Gastroesophageal sphincter (tissue), 4 donors: ENCODE measurements around the gene ZNF585A. TPM values are rescaled to one million over a fixed set of nuclear protein-coding genes. Genes with fewer than 3 reads are reported as not detected.

Experiments used
- ATAC-seq: fragments of 150-250 bp; one replicate; pipeline ENCODE4 v1.9.1; 2016; ENCODE audit warnings: mild to moderate bottlenecking, moderate library complexity
- H3K27ac ChIP-seq, 4 donors: fragments of 200-600 bp; sonication (generic) in 3 of 4; 1 replicate in 3 of 4; 2 replicates in 1 of 4; pipeline ENCODE4 v1.5.1; 2016 to 2019
- H3K27me3 ChIP-seq: fragments of 200-600 bp; sonication (generic); one replicate; pipeline ENCODE4 v1.5.1; 2019
- H3K36me3 ChIP-seq, 2 donors: fragments of 200-600 bp; sonication (generic); one replicate each; pipeline ENCODE4 v1.5.1; 2019; ENCODE audit warnings: control low read depth in 1 of 2
- H3K4me1 ChIP-seq, 3 donors: fragments of 200-600 bp; sonication (generic); 1 replicate in 2 of 3; 2 replicates in 1 of 3; pipeline ENCODE4 v1.5.1; 2016 to 2019; ENCODE audit warnings: control low read depth in 2 of 3
- H3K4me3 ChIP-seq, 2 donors: fragments of 200-600 bp; sonication (generic); one replicate each; pipeline ENCODE4 v1.5.1; 2019; ENCODE audit warnings: mild to moderate bottlenecking in 1 of 2, moderate library complexity in 1 of 2
- H3K9me3 ChIP-seq, 3 donors: fragments of 200-600 bp; sonication (generic); one replicate each; pipeline ENCODE4 v1.5.1; 2017 to 2019; ENCODE audit warnings: control low read depth in 2 of 3
- CTCF ChIP-seq, 4 experiments: fragments of 200-600 bp in 2 of 4; fragments of 450-650 bp in 2 of 4; sonication (generic) in 1 of 4; IDR thresholded peaks; one replicate each; pipeline ENCODE4 v1.5.1; 2017 to 2019; ENCODE audit warnings: antibody characterized with exemption in 4 of 4, mild to moderate bottlenecking in 2 of 4, moderate library complexity in 2 of 4
- EP300 ChIP-seq: sonication (generic); formaldehyde crosslinking; IDR thresholded peaks from one replicate; pipeline ENCODE4 v1.6.1; 2017; ENCODE audit warnings: antibody characterized with exemption, mild to moderate bottlenecking
- POLR2A ChIP-seq, 2 donors: fragments of 450-650 bp; IDR thresholded peaks; one replicate each; pipeline ENCODE4 v1.6.1; 2017; ENCODE audit warnings: antibody characterized with exemption in 2 of 2, mild to moderate bottlenecking in 2 of 2, moderate library complexity in 1 of 2
- POLR2AphosphoS5 ChIP-seq: sonication (generic); formaldehyde crosslinking; IDR thresholded peaks from one replicate; pipeline ENCODE4 v1.6.1; 2017; ENCODE audit warnings: antibody characterized with exemption
- WGBS, 2 donors: methylation state at CpG; one replicate each; pipeline ENCODE4 v1.1.5; 2018; ENCODE audit warnings: low coverage in 1 of 2; 5-methylcytosine and 5-hydroxymethylcytosine counted together
- total RNA-seq, 4 donors: library from RNA; depleted of rRNA; stranded (reverse); fragments of >200 nt; gene quantifications; one replicate each; pipeline ENCODE4 v1.1.0, GENCODE V29; 2016

The ZNF585A gene
- total RNA-seq: 10 to 100 TPM in 1 of 4 donors, 1 to 10 TPM in 3; 7.8 to 10.2 (median 9.9) TPM

DNA sequence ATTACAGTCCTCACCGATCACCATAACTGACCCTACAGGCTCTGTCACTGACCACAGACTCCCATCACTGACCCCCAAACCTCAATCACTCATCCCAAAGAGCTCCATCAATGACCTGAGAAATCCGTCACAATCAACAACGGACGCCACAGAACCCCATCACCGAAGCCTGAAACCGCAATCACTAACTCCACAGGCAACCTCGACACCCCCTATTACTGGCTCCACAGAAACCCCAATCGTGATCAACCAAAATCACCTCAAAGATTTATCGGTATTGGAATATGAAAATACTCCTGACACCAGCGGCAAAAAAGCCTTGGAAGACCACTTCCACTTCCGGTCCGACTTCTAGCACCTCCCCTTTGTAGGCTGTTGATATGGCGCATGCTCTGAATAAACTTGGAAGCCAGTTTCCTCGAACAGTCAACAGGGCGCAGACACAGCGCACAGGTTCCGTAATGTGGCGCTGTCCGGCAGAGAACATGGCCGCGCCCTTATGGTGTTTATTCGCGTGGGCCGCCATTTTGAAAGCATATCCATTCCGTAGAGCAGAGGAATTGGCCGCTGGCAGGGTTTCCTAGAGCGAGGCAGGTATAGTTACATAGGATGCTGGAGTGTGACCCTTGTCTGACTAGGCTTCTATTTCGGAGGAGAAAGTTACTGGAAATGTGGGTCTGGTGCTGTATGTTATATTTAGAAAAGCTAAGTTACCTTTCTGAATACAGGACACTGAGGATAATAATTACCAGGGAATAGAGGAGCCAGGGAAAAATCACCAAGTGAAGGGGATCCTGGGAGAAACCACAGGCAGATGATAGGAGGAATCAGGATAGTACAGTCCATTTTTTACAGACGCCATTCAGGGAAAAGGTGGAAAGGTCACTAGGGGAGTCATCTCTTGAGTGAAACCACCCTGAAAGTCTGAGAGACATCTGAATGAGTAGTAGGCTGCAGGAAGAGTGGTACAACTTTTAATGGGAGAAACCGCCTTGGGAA, at the start of gene ZNF585A:
Gene ZNF585A (minus strand): TSS at position 328 of the 999 bp plus-strand sequence. CDS start 2,785 bp downstream, outside the sequence.
- Histone ChIP-seq H3K27me3 (no peaks in the 10 kb centered on the region), H3K4me3 (peak within 1 kb of the TSS; percentile 59 to 74), H3K36me3 (peaks cover 6 to 32% of the 10 kb centered on the region in 2 donors), H3K4me1 (peaks cover 0 to 10% (median 0%) of the 10 kb centered on the region in 3 donors), H3K27ac (peak within 1 kb of the TSS; percentile 29 to 79 (median 76)), H3K9me3 (peaks cover 0 to 15% (median 0%) of the 10 kb centered on the region in 3 donors)
- peak; percentile 100 for ATAC-seq
- TF ChIP-seq POLR2A (IDR thresholded peaks at IDR 0.05) (no peak), POLR2AphosphoS5 (peak; percentile 75), CTCF (IDR thresholded peaks at IDR 0.05) (peak in 1 of 4 experiments; percentile 52)
- WGBS, 2 donors: 0 to 11% methylated on average over 8 to 12 of the region's 30 CpGs

DNA sequence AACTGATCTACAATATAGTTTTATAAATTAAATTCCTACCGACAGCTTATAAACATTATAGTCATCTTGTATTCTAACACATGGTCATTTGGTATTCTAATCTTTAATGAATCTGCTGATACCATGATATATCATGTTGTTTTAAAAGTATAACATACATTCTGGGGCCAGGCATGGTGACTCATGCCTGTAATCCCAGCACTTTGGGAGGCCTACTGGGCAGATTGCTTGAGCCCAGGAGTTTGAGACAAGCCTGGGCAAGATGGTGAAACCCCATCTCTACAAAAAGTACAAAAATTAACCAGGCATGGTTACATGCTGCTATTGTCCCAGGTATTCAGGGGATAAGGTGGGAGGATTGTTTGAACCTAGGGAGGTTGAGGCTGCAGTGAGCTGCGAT, 48.6 kb upstream of the ZNF585A start:
- peaks cover under 1 to 54% of the 10 kb centered on the region in 2 donors for H3K36me3 ChIP-seq
- ATAC-seq: no peak
- no peak overlapping the region for H3K27ac ChIP-seq
- H3K27me3 ChIP-seq: no peaks in the 10 kb centered on the region
- TF ChIP-seq CTCF (IDR thresholded peaks at IDR 0.05) (no peak), POLR2A (IDR thresholded peaks at IDR 0.05) (no peak), POLR2AphosphoS5 (no peak), EP300 (no peak)
- H3K9me3 ChIP-seq: peaks cover 0 to 5% (median 0%) of the 10 kb centered on the region in 3 donors
- 92 to 100% methylated on average over 2 of the region's 2 CpGs for WGBS, 2 donors
- no peak overlapping the region for H3K4me3 ChIP-seq
- peaks cover 0 to 26% (median 5%) of the 10 kb centered on the region in 3 donors for H3K4me1 ChIP-seq

DNA sequence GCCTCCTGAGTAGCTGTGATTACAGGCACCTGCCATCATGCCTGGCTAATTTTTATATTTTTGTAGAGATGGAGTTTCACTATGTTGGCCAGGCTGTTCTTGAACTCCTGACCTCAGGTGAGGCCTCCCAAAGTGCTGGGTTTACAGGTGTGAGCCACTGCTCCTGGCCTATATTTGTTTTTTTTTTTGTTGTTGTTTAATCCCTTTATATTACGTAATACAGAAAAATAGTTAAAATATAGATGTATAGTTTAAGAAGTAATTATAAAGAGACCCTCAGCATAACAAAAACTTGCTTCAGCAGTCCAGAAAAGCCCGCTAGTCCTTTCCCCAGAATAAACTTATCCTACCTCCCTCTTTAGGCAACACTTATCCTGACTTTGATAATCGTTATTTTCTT, 47.9 kb upstream of the ZNF585A start:
- Histone ChIP-seq H3K27me3 (no peaks in the 10 kb centered on the region), H3K4me3 (no peak overlapping the region), H3K4me1 (peaks cover 0 to 26% (median 5%) of the 10 kb centered on the region in 3 donors), H3K36me3 (peaks cover 0 to 47% of the 10 kb centered on the region in 2 donors), H3K9me3 (no peaks in the 10 kb centered on the region), H3K27ac (no peak overlapping the region)
- 90 to 92% methylated on average over 3 of the region's 3 CpGs for WGBS, 2 donors
- ATAC-seq: no peak
- no peak for TF ChIP-seq POLR2AphosphoS5
- TF ChIP-seq EP300: no peak
- no peak for TF ChIP-seq CTCF (IDR thresholded peaks at IDR 0.05)
- no peak for TF ChIP-seq POLR2A (IDR thresholded peaks at IDR 0.05)

GRCh38 chr19:37218592-37218935, 46.1 kb upstream of the ZNF585A start:
- H3K36me3 ChIP-seq: peaks cover 0 to 35% of the 10 kb centered on the region in 2 donors
- ATAC-seq: no peak
- H3K9me3 ChIP-seq: no peaks in the 10 kb centered on the region
- peak overlapping the region; percentile 70 for H3K4me3 ChIP-seq
- no peaks in the 10 kb centered on the region for H3K27me3 ChIP-seq
- peak overlapping the region; percentile 51 to 94 (median 89) for H3K27ac ChIP-seq
- H3K4me1 ChIP-seq: peaks cover 0 to 26% (median 5%) of the 10 kb centered on the region in 3 donors
- WGBS, 2 donors: 16 to 17% methylated on average over 5 to 6 of the region's 6 CpGs
- no peak for TF ChIP-seq EP300
- TF ChIP-seq CTCF (IDR thresholded peaks at IDR 0.05): no peak
- no peak for TF ChIP-seq POLR2AphosphoS5
- no peak for TF ChIP-seq POLR2A (IDR thresholded peaks at IDR 0.05)
